ENCODE measurements around the gene COL23A1.

- TF ChIP-seq EZH2 (IDR thresholded peaks at IDR 0.05) = no peak
- TF ChIP-seq POLR2AphosphoS5 (IDR thresholded peaks at IDR 0.05; ENCODE audit: borderline replicate concordance, low read depth, low read length) = no peak
- no peak for TF ChIP-seq FOXP2 (optimal IDR thresholded peaks at IDR 0.05; ENCODE audit: control extremely low read depth, extremely low read length, insufficient read depth)
Measured at GRCh38 chr5:178313316-178313715, 276.9 kb downstream of the COL23A1 start.

Data from SK-N-MC (cell line).